HG02798 (cell line): ENCODE measurements around the gene SFTA2.
"Not testable (repeated sequence)": the region's sequence is repeated elsewhere in the genome, so short reads cannot be mapped to it uniquely, and the experiment has no call there.

Experiments used
- ATAC-seq: cut with Tn5 transposase; IDR thresholded peaks from one replicate; pipeline ENCODE4 v1.9.1; 2021; ENCODE audit warnings: mild to moderate bottlenecking; ENCODE audit not compliant: unreplicated experiment, poor library complexity

The SFTA2 gene

GRCh38 chr6:30944051-30944450, 12.1 kb upstream of the SFTA2 start:
- no peak for ATAC-seq

DNA sequence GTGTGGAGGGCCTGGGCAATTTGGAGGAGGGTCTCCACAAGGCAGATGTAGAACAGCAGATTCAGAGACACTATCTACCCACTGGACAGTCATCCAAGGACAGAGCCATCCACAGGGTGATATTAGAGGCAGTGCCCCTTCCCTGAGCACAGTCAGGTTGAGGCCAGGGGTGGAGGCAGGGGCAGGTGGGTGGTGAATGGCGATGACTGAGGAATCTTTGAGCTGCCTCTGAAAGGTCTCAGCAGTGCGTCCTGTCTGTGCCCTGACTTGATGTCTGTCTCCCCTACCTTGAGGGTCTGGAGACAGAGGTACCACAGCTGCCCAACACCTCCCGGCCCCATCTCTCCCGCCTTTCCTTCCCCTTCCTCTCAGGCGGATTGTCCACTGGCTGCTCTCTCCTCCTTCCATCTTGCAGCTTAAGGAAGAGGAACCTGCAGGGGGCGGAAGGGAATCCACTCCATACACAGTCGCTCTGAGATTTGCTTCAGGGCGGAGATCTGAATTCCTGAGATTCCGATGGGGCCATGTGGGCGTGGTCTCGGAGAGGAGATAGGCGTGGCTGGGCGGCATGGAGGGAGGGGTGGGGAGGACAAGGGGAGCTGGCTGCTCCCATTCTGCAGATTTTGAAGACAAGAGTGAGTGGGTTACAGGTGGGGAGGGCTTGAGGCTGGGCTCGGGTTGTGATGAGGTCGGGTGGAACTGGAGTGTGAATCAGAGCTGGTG, 10.5 kb upstream of the SFTA2 start:
- no peak for ATAC-seq

DNA sequence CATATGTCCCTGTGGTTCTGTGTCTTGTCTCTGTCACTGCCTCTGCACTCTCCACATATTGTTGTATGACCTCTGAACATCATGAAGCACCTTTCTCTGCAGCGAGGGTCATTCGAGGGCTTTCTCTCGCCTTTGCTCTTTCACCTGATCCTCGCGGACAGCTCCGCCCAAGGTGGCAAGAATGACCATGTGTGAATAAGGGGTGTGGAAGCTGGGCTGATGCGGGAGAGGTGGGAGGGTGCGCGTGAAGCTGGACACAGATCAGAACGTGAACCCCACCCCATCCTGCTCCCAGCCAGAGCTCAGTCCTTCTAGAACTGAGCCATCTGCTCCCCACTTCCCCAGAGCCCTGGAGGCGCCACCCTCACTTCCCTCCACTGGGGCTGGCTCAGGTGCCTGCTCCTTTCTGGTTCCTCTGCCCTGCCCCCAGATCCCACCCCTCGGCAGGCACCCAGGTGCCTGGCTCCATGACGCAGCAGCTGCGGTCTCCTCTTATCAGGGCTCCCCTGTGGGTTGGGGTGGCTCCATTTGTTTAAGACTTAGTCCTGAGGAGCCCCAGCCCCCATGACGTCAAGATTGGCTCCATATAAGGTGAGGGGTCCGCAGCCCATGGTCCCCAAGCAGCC, 8.5 kb upstream of the SFTA2 start, which contains the start of gene MUCL3:
TSS of gene MUCL3 (plus strand) at position 613 of the 626 bp plus-strand sequence. CDS start 27 bp downstream, outside the sequence.
- ATAC-seq: no peak

GRCh38 chr6:30939473-30939872, 7.5 kb upstream of the SFTA2 start:
- no peak for ATAC-seq

DNA sequence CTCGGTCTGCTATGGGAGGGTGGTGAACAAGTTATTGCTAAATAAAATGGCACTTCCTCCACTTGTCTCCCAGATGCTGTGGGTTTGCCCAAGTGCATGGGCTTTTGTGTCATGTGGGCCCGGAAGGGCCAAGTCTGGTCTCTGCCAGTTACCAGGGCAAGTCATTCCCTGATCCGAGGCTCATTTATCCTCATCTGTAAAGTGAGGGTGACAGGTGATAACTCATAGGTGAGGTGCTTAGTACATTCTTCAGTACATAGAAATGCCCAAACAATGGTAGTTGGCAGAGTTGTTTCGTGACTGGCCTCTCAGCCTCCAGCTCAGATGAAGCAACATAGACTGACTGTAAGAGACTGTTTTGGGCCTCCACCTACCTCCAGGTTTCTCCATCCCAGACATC, 6.8 kb upstream of the SFTA2 start:
- ATAC-seq: no peak

DNA sequence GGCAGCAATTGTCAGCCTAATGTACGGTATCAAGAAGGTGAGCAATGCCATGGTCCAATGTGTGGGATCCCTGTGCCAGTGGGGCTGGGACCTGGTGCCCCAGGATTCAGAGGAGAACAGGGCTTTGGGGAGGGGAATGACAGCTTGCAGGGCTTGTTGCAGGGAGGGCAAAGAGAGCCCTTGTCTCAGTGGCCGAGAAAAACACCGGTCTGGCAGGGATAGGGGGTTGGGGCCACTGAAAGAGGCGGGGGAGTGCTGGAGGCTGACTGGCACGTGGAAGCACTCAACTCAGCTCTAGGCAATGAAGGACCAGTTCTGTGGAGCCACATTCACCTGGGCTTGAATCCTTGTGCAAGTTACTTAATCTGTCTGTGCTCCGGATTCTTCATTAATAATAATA, 5.3 kb upstream of the SFTA2 start:
- ATAC-seq: no peak

- no peak for ATAC-seq
These were observed 3.0 kb upstream of the SFTA2 start for GRCh38 chr6:30935018-30935417.

- ATAC-seq: no peak
These were observed 845 bp upstream of the SFTA2 start for GRCh38 chr6:30932665-30933365.

DNA sequence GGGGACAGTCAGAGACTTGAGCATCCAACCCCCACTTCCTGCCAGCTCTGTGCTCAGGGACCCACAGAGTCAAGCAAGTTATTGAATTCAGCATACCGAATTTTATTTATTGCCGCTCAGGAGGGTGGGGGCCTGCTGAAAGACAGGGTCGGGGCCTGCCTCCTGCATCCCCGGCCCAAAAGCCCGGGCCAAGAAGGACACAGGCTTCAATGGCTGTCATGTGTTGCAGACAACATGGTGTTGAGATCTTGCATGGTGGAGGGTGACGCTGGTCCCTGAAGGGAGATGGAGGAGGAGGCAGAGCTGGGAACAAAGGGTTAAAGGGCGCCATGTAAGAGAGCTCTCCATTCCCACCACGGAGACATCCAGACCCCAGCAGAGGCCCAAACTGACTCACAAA, 698 bp downstream of the SFTA2 start:
- ATAC-seq: no peak

GRCh38 chr6:30930506-30930905, 1.5 kb downstream of the SFTA2 start:
- ATAC-seq: no peak

DNA sequence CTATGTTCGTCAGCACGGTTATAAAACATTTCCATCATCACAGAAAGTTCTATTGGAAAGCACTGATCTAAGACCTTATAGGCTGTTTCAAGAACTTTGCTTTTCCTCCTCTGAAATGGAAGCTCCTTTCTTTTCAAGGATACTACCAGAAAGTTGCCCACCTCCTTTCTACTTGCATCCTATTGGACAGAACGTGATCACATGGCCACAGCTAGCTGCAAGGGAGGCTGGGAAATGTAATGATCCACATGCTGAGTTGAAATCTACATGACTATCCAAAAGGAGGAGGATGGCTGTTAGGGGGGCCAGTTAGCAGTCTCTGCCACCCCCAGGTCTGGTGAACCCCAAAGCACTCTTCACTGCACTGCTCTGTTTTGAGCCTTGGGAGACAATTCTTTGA, 3.3 kb downstream of the SFTA2 start:
- no peak for ATAC-seq

DNA sequence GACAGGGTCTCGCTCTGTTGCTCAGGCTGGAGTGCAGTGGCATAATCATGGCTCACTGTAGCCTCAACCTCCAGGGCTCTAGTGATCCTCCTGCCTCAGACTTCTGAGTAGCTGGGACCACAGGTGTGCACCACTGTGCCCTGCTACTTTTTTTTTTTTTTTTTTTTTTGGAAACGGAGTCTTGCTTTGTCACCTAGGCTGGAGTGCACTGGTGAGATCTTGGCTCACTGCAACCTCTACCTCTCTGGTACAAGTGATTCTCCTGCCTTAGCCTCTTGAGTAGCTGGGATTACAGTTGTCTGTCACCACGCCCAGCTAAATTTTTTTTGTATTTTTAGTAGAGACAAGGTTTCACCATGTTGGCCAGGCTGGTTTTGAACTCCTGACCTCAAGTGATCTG, 4.9 kb downstream of the SFTA2 start:
- not testable (repeated sequence) for ATAC-seq

- ATAC-seq: no peak
These were observed 5.3 kb downstream of the SFTA2 start for GRCh38 chr6:30926644-30927043.

GRCh38 chr6:30924040-30924627, 7.8 kb downstream of the SFTA2 start:
- ATAC-seq: not testable (repeated sequence)

DNA sequence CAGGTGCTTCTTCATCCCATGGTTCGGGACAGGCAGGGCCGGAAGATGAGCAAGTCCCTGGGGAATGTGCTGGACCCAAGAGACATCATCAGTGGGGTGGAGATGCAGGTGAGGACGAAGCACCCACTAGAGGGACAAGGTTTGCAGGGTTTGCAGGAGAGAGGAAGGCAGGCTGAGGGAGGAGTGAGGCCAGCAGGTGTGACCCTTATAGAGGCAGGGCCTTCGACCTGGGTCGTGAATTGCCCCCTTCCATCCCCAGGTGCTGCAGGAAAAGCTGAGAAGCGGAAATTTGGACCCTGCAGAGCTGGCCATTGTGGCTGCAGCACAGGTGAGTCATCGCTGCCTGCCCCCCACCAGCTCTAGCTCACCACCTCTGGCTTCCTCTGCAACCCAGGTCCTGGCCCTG, 9.5 kb downstream of the SFTA2 start:
- ATAC-seq: no peak

- ATAC-seq: no peak
These were observed 13.3 kb downstream of the SFTA2 start for GRCh38 chr6:30918670-30919069.

DNA sequence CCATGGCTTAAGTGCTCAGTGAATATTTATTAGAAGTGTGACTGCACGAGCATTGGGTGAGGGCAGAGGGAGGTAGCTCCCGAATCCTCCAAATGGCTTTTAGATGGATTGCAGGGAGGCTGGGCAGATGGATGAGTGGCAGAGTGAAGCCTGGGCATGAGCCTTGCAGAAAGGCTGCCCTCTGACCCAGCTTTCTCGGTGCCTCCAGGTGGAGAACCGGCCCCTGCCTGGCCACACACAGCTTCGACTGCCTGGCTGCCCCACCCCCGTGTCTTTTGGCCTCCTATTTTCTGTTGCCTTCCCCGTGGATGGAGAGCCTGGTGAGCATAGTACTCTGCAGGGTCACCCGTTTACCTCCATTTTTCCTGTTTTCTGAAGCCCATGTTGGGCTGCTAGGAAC, 14.5 kb downstream of the SFTA2 start:
- no peak for ATAC-seq

DNA sequence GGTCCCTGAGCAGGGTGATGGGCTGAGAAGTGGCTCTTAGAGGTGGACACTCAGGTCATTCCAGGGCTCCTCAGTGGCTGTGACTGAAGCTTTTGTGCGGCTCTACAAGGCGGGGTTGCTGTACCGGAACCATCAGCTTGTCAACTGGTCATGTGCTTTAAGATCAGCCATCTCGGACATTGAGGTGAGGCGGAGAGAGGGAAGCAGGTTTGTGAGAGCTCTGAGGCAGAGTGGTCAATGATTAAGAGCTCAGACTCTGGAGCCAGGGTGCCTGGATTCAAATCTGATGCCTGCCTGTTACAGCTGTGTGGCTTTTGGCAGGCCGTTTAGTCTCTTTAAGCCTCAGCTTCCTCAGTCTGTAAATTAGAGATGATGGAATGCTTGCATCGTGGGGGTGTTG, 14.9 kb downstream of the SFTA2 start:
- ATAC-seq: no peak

GRCh38 chr6:30915591-30915946, 16.4 kb downstream of the SFTA2 start:
- no peak for ATAC-seq

DNA sequence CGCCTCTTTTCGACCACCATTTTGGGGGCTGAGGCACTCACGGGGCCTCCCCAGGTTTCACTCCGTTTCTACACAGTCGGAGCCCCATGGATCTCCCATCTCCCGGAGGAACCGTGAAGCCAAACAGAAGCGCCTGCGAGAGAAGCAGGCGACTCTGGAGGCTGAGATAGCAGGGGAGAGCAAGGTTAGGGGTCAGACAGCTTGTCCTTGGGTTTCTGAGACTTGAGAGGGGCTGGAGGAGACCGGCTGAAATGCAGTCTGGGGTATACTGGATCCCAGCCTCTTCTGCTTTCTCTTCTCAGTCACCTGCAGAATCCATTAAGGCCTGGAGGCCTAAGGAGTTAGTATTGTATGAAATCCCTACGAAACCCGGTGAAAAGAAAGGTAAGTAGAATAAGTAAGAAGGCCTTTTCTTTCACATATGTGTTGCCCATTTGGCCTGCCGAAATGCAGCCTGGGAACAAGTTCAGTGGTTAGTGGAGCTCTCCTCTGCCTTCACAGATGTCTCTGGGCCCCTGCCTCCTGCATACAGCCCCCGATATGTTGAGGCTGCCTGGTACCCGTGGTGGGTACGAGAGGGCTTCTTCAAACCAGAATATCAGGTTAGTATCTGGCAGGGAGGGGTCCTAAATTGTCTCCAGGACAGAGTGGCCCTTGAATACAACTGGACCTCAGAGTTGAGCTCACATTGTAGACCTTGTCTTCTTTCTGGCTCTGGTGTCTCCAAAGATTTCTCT, 16.9 kb downstream of the SFTA2 start:
- no peak for ATAC-seq
